ENCODE measurements around the gene SNX9. TPM values are rescaled to one million over a fixed set of nuclear protein-coding genes. Genes with fewer than 3 reads are reported as not detected.
"Not testable (repeated sequence)": the region's sequence is repeated elsewhere in the genome, so short reads cannot be mapped to it uniquely, and the experiment has no call there.

SNX9 gene
- total RNA-seq, 4 donors from 2014 or later: 29.4 to 44.9 (median 33.3) TPM

DNA sequence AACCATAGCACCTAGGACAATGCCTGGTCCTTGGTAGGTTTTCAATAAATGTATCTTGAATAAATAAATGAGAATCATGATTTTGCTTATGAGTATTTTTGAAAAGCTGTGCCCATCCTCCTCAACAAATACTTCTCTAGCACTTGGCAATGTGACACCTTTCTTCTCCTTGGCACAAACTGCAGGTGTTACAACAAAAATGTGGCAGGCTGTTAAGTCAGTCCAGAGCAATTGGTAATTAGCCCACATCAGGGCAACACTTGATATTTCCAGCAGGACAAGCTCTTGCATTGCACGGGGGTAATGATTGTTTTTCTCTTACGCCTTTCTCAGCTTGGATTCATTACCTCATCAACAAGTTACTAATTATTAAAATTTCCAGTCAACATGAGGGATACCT is 31.6 kb upstream of the SNX9 start:
- no peak for ATAC-seq
- Histone ChIP-seq H3K4me3 (no peak overlapping the region), H3K4me1 (peaks cover 0 to 5% of the 10 kb centered on the region in 2 donors), H3K27ac (no peak overlapping the region), H3K27me3 (no peaks in the 10 kb centered on the region), H3K9me3 (no peaks in the 10 kb centered on the region), H3K36me3 (no peaks in the 10 kb centered on the region)
- in situ Hi-C loops (cut with MboI; ENCODE audit: low sequenced_read_pairs in 4 of 4): no loop called here
- TF ChIP-seq, protein P1, sequence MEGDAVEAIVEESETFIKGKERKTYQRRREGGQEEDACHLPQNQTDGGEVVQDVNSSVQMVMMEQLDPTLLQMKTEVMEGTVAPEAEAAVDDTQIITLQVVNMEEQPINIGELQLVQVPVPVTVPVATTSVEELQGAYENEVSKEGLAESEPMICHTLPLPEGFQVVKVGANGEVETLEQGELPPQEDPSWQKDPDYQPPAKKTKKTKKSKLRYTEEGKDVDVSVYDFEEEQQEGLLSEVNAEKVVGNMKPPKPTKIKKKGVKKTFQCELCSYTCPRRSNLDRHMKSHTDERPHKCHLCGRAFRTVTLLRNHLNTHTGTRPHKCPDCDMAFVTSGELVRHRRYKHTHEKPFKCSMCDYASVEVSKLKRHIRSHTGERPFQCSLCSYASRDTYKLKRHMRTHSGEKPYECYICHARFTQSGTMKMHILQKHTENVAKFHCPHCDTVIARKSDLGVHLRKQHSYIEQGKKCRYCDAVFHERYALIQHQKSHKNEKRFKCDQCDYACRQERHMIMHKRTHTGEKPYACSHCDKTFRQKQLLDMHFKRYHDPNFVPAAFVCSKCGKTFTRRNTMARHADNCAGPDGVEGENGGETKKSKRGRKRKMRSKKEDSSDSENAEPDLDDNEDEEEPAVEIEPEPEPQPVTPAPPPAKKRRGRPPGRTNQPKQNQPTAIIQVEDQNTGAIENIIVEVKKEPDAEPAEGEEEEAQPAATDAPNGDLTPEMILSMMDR (IDR thresholded peaks at IDR 0.05 in 4 of 5, conservative IDR thresholded peaks at IDR 0.05 in 1 of 5): no peak
- TF ChIP-seq POLR2A (IDR thresholded peaks at IDR 0.05): no peak
- DNase-seq: no peak
- intact Hi-C loops (cut with DNase I; ENCODE audit: low total_unique reads): no loop called here

DNA sequence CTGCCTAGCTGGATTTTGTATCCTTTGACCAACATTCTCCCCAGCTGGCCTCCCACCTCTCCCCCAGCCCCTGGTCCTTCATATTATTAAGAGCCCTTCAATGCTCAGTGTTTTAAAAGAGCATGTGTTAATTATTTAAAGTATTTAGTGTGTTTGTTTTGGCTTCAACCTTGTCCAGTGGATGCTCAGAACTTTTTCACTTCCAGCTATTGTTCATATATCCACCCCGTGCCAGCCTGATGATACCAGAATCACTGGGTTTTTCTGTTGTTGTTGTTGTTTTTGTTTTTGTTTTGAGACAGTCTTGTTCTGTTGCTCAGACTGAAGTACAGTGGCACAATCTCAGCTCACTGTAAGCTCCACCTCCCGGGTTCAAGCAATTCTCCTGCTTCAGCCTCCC is 30.4 kb upstream of the SNX9 start:
- intact Hi-C loops (cut with DNase I; ENCODE audit: low total_unique reads): no loop called here
- no peak overlapping the region for H3K4me3 ChIP-seq
- in situ Hi-C loops (cut with MboI; ENCODE audit: low sequenced_read_pairs in 4 of 4): no loop called here
- DNase-seq (no peak), ATAC-seq (no peak)
- H3K4me1 ChIP-seq: peaks cover 0 to 5% of the 10 kb centered on the region in 2 donors
- H3K27ac ChIP-seq: no peak overlapping the region
- H3K36me3 ChIP-seq: no peaks in the 10 kb centered on the region
- TF ChIP-seq POLR2A (IDR thresholded peaks at IDR 0.05): no peak
- TF ChIP-seq, protein P1 (IDR thresholded peaks at IDR 0.05 in 4 of 5, conservative IDR thresholded peaks at IDR 0.05 in 1 of 5): no peak
- H3K27me3 ChIP-seq: no peaks in the 10 kb centered on the region
- no peaks in the 10 kb centered on the region for H3K9me3 ChIP-seq

DNA sequence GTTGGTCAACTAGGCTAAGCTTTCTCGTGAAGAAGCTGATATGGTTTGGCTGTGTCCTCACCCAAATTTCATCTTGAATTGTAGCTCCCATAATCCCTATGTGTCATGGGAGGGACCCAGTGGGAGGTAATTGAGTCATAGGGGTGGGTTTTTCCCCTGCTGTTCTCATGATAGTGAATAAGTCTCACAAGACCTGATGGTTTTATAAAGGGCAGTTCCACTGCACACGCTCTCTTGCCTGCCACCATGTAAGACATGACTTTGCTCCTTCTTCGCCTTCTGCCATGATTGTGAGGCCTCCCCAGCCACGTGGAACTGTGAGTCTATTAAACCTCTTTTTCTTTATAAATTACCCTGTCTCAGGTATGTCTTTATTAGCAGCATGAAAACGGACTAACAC is 29.0 kb upstream of the SNX9 start:
- H3K27ac ChIP-seq; ATAC-seq; DNase-seq; H3K4me1 ChIP-seq; H3K27me3 ChIP-seq; in situ Hi-C loops (cut with MboI; ENCODE audit: low sequenced_read_pairs in 4 of 4); H3K4me3 ChIP-seq; H3K36me3 ChIP-seq; H3K9me3 ChIP-seq; intact Hi-C loops (cut with DNase I; ENCODE audit: low total_unique reads): not testable (repeated sequence)

DNA sequence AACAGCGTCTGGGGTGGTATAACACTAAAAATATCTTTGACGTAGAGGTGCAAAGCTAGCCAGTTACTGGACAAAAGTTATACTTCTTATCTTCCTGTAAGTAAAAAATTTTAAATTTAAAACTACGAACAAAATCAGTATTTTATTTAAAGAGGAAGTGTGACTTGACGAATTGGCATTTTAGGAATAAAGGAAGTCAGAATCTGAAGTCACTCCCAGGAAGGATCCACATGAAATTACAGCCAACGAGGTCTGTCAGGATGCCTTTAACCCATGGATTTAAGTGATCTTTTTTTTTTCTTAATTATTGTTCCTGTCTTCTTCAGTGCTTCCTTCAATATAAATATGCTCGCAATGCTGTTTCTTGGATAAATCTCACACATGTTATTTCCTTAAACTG is 27.2 kb upstream of the SNX9 start:
- peaks cover 0 to 5% of the 10 kb centered on the region in 2 donors for H3K4me1 ChIP-seq
- ATAC-seq (no peak), DNase-seq (no peak)
- intact Hi-C loops (cut with DNase I; ENCODE audit: low total_unique reads) (no loop called here), in situ Hi-C loops (cut with MboI; ENCODE audit: low sequenced_read_pairs in 4 of 4) (no loop called here)
- TF ChIP-seq POLR2A (IDR thresholded peaks at IDR 0.05): no peak
- TF ChIP-seq, protein P1 (IDR thresholded peaks at IDR 0.05 in 4 of 5, conservative IDR thresholded peaks at IDR 0.05 in 1 of 5): no peak
- H3K4me3 ChIP-seq: no peak overlapping the region
- H3K36me3 ChIP-seq: no peaks in the 10 kb centered on the region
- H3K27ac ChIP-seq: no peak overlapping the region
- H3K9me3 ChIP-seq: no peaks in the 10 kb centered on the region
- H3K27me3 ChIP-seq: no peaks in the 10 kb centered on the region

DNA sequence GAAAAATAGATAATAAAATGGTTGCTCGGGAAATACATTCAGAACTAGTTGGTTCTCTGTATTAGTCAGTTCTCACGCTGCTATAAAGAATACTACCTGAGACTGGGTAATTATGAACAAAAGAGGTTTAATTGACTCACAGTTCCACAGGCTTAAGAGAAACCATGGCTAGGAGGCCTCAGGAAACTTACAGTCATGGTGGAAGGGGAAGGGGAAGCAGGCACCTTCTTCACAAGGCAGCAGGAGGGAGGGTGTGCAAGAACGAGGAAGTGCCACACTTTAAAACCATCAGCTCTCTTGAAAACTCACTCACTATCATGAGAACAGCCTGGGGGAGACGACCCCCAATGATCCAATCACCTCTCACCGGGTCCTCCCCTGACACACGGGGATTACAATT is 24.2 kb upstream of the SNX9 start:
- H3K4me1 ChIP-seq: no peaks in the 10 kb centered on the region
- intact Hi-C loops (cut with DNase I; ENCODE audit: low total_unique reads): no loop called here
- H3K27me3 ChIP-seq: no peaks in the 10 kb centered on the region
- H3K4me3 ChIP-seq: no peak overlapping the region
- ATAC-seq (no peak), DNase-seq (no peak)
- H3K27ac ChIP-seq: no peak overlapping the region
- no peaks in the 10 kb centered on the region for H3K36me3 ChIP-seq
- H3K9me3 ChIP-seq: no peaks in the 10 kb centered on the region
- TF ChIP-seq, protein P1 (IDR thresholded peaks at IDR 0.05 in 4 of 5, conservative IDR thresholded peaks at IDR 0.05 in 1 of 5): no peak
- no peak for TF ChIP-seq POLR2A (IDR thresholded peaks at IDR 0.05)
- in situ Hi-C loops (cut with MboI; ENCODE audit: low sequenced_read_pairs in 4 of 4): no loop called here

DNA sequence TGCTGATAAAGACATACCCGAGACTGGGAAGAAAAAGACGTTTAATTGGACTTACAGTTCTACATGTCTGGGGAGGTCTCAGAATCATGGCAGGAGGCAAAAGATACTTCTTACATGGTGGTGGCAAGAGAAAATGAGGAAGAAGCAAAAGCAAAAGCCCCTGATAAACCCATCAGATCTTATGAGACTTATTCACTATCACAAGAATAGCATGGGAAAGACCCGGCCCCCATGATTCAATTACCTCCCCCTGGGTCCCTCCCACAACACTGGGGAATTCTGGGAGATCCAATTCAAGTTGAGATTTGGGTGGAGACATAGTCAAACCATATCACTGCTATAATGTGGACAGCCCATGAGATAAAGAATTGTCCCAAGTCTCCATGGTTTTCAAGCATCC is 23.5 kb upstream of the SNX9 start:
- ATAC-seq; H3K4me3 ChIP-seq; H3K9me3 ChIP-seq; intact Hi-C loops (cut with DNase I; ENCODE audit: low total_unique reads); DNase-seq; in situ Hi-C loops (cut with MboI; ENCODE audit: low sequenced_read_pairs in 4 of 4); H3K27ac ChIP-seq; H3K27me3 ChIP-seq; H3K4me1 ChIP-seq; H3K36me3 ChIP-seq: not testable (repeated sequence)
